ENCODE measurements around the gene EDNRA. TPM values are rescaled to one million over a fixed set of nuclear protein-coding genes. Genes with fewer than 3 reads are reported as not detected.

EDNRA gene
- total and polyA plus RNA-seq, 2 of the 4 experiments (the other 2 are of a cell fraction), result 3.8 to 6.5 TPM

DNA sequence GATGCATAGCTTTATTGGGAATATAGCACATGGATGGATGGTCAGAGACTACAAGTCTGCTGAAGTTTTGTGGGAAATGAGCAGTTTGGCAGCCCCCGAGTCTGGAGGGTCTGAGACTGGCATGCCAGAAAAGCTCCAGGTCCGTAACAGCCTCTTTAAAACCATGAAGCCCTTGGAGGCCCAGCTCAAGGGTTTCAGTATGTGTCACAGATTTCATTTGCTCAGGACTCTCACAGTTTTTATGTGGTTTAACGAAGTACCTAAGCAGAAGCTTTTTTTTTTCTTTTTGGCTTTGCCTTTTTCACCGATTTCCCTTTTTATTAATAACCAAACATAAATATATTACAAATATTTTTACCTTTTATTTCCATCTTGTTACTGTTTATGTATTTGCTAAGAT, 105.7 kb downstream of the EDNRA start:
- no peak overlapping the region for H3K23ac ChIP-seq (ENCODE audit: low read depth, low read length)
- no peak overlapping the region for H2BK20ac ChIP-seq (ENCODE audit: low read depth, low read length)
- no TSS peak for BruUV-seq (replicated peaks)
- no peak overlapping the region for H3K56ac ChIP-seq (ENCODE audit: extremely low read depth, insufficient read depth, low read length)
- intact Hi-C loops (cut with micrococcal nuclease), result loop anchor here (10.0 kb wide), 1 partner anchor 272 kb away; no protein-coding TSS in a partner anchor
- H3K14ac ChIP-seq (replicated peaks; ENCODE audit: low read depth, low read length), result no peak overlapping the region
- peaks cover 13% of the 10 kb centered on the region for H3K4me1 ChIP-seq (ENCODE audit: control insufficient read depth, insufficient read depth, low read length)
- in situ Hi-C loops (cut with MboI; ENCODE audit: low sequenced_read_pairs), result loop anchor here (25.0 kb wide), 1 partner anchor 1249 kb away; no protein-coding TSS in a partner anchor
- no peak overlapping the region; the same call in 1 of the 2 replicates for H3K4ac ChIP-seq (ENCODE audit: low read depth, low read length)
- H4K20me1 ChIP-seq (ENCODE audit: insufficient read depth, low read length), result no peaks in the 10 kb centered on the region
- POLR2A ChIA-PET (ENCODE audit: unreplicated experiment), result no interaction called here
- H3K4me2 ChIP-seq (ENCODE audit: low read depth, low read length), result no peak overlapping the region
- TF ChIP-seq MXI1 (IDR thresholded peaks at IDR 0.05; ENCODE audit: borderline replicate concordance, low read depth, low read length), result no peak
- TF ChIP-seq BHLHE40 (IDR thresholded peaks at IDR 0.05; ENCODE audit: low read depth, low read length), result no peak
- TF ChIP-seq MAFK (IDR thresholded peaks at IDR 0.05; ENCODE audit: low read depth, low read length), result no peak
- no peak overlapping the region for H3K9ac ChIP-seq (ENCODE audit: low read depth, low read length)
- no peak overlapping the region for H4K8ac ChIP-seq (ENCODE audit: low read depth in 2 of 2, low read length in 2 of 2)
- no peak overlapping the region for H4K91ac ChIP-seq (ENCODE audit: insufficient read depth, low read depth, low read length)
- no peak overlapping the region for H2BK15ac ChIP-seq (ENCODE audit: low read depth, low read length)
- CTCF ChIA-PET, result no interaction called here
- no peak overlapping the region for H3K27ac ChIP-seq (ENCODE audit: insufficient read depth, low read length)
- H2AFZ ChIP-seq (replicated peaks; ENCODE audit: low read length, poor library complexity), result peak overlapping the region; percentile 39
- H3K9me1 ChIP-seq (ENCODE audit: insufficient read depth, low read length), result no peaks in the 10 kb centered on the region
- DNase-seq, result no peak
- no peaks in the 10 kb centered on the region for H3K36me3 ChIP-seq (ENCODE audit: control insufficient read depth, insufficient read depth, low read length)
- WGBS, 2 experiments (ENCODE audit: extremely low coverage in 2 of 2, insufficient read length in 1 of 2), result 100% methylated on average over 1 of the region's 4 CpGs; no CpG with 5 or more reads in 1 of the 2 experiments
- no peak overlapping the region for H3K18ac ChIP-seq (ENCODE audit: low read depth, low read length)
- H2AK9ac ChIP-seq (replicated peaks; ENCODE audit: low read depth, low read length, poor library complexity), result no peak overlapping the region
- H2AK5ac ChIP-seq (ENCODE audit: low read depth, low read length), result no peak overlapping the region
- H3K9me3 ChIP-seq (ENCODE audit: control insufficient read depth, insufficient read depth, low read length), result peaks cover 2% of the 10 kb centered on the region; the same call in 1 of the 2 replicates
- no peak overlapping the region for H2BK5ac ChIP-seq (ENCODE audit: low read depth, low read length, poor library complexity, severe bottlenecking)
- no peaks in the 10 kb centered on the region for H3K27me3 ChIP-seq (ENCODE audit: control insufficient read depth, insufficient read depth, low read length)
- no peak overlapping the region for H4K5ac ChIP-seq (ENCODE audit: low read depth, low read length)
- ATAC-seq (ENCODE audit: low read depth), result no peak
- dilution Hi-C loops (cut with HindIII; ENCODE audit: low sequenced_read_pairs, unreplicated experiment), result no loop called here
- H2BK120ac ChIP-seq (ENCODE audit: low read depth, low read length), result peak overlapping the region; percentile 42; the same call in 1 of the 2 replicates
- no peaks in the 10 kb centered on the region for H3K79me1 ChIP-seq (ENCODE audit: low read depth in 1 of 2, low read length in 2 of 2)
- H3K4me3 ChIP-seq (ENCODE audit: insufficient read depth, low read depth, low read length), result no peak overlapping the region

Data from IMR-90 (cell line).